ENCODE measurements around the gene GRIN2A.

Gene GRIN2A

GRCh38 chr16:10121491-10121890 is 60.7 kb downstream of the GRIN2A start:
- Histone ChIP-seq H3K4me3 (ENCODE audit: insufficient read depth, low read depth, low read length) (no peak overlapping the region), H3K27me3 (ENCODE audit: control insufficient read depth, insufficient read depth, low read length, poor library complexity, severe bottlenecking) (no peaks in the 10 kb centered on the region), H3K27ac (ENCODE audit: insufficient read depth, low read depth, low read length, poor library complexity, severe bottlenecking) (no peak overlapping the region), H3K36me3 (ENCODE audit: control insufficient read depth, insufficient read depth, low read length) (no peaks in the 10 kb centered on the region), H3K4me1 (ENCODE audit: control insufficient read depth, insufficient read depth, low read length) (peaks cover 14% of the 10 kb centered on the region), H3K9me3 (ENCODE audit: control insufficient read depth, low read length) (no peaks in the 10 kb centered on the region)
- WGBS, 2 experiments: 66 to 71% methylated on average over 2 of the region's 2 CpGs

- H3K9me3 ChIP-seq (ENCODE audit: control insufficient read depth, low read length): no peaks in the 10 kb centered on the region
- WGBS, 2 experiments: 91 to 93% methylated on average over 4 of the region's 4 CpGs
- no peaks in the 10 kb centered on the region for H3K27me3 ChIP-seq (ENCODE audit: control insufficient read depth, insufficient read depth, low read length, poor library complexity, severe bottlenecking)
- H3K4me1 ChIP-seq (ENCODE audit: control insufficient read depth, insufficient read depth, low read length): peaks cover 14% of the 10 kb centered on the region
- no peak overlapping the region for H3K4me3 ChIP-seq (ENCODE audit: insufficient read depth, low read depth, low read length)
- no peaks in the 10 kb centered on the region for H3K36me3 ChIP-seq (ENCODE audit: control insufficient read depth, insufficient read depth, low read length)
- no peak overlapping the region for H3K27ac ChIP-seq (ENCODE audit: insufficient read depth, low read depth, low read length, poor library complexity, severe bottlenecking)
Observed at GRCh38 chr16:10120953-10121352, 61.3 kb downstream of the GRIN2A start.

GRCh38 chr16:10114409-10114808 is 67.8 kb downstream of the GRIN2A start:
- H3K27ac ChIP-seq (ENCODE audit: insufficient read depth, low read depth, low read length, poor library complexity, severe bottlenecking): no peak overlapping the region

GRCh38 chr16:10113248-10113647 is 69.0 kb downstream of the GRIN2A start:
- 88 to 90% methylated on average over 7 of the region's 7 CpGs for WGBS, 2 experiments
- H3K27me3 ChIP-seq (ENCODE audit: control insufficient read depth, insufficient read depth, low read length, poor library complexity, severe bottlenecking): no peaks in the 10 kb centered on the region
- no peaks in the 10 kb centered on the region for H3K36me3 ChIP-seq (ENCODE audit: control insufficient read depth, insufficient read depth, low read length)
- no peaks in the 10 kb centered on the region for H3K4me1 ChIP-seq (ENCODE audit: control insufficient read depth, insufficient read depth, low read length)
- no peak overlapping the region for H3K4me3 ChIP-seq (ENCODE audit: insufficient read depth, low read depth, low read length)
- H3K9me3 ChIP-seq (ENCODE audit: control insufficient read depth, low read length): no peaks in the 10 kb centered on the region
- no peak overlapping the region for H3K27ac ChIP-seq (ENCODE audit: insufficient read depth, low read depth, low read length, poor library complexity, severe bottlenecking)

More at GRCh38 chr16:10114409-10114808, 67.8 kb downstream of the GRIN2A start:
- WGBS, 2 experiments: 86 to 92% methylated on average over 4 of the region's 4 CpGs
- Histone ChIP-seq H3K9me3 (ENCODE audit: control insufficient read depth, low read length) (no peaks in the 10 kb centered on the region), H3K4me1 (ENCODE audit: control insufficient read depth, insufficient read depth, low read length) (no peaks in the 10 kb centered on the region), H3K27me3 (ENCODE audit: control insufficient read depth, insufficient read depth, low read length, poor library complexity, severe bottlenecking) (no peaks in the 10 kb centered on the region), H3K36me3 (ENCODE audit: control insufficient read depth, insufficient read depth, low read length) (no peaks in the 10 kb centered on the region), H3K4me3 (ENCODE audit: insufficient read depth, low read depth, low read length) (no peak overlapping the region)

GRCh38 chr16:10112021-10112420 is 70.2 kb downstream of the GRIN2A start:
- H3K9me3 ChIP-seq (ENCODE audit: control insufficient read depth, low read length): no peaks in the 10 kb centered on the region
- H3K36me3 ChIP-seq (ENCODE audit: control insufficient read depth, insufficient read depth, low read length): no peaks in the 10 kb centered on the region
- no peaks in the 10 kb centered on the region for H3K27me3 ChIP-seq (ENCODE audit: control insufficient read depth, insufficient read depth, low read length, poor library complexity, severe bottlenecking)
- 90 to 96% methylated on average over 5 of the region's 5 CpGs for WGBS, 2 experiments
- no peak overlapping the region for H3K27ac ChIP-seq (ENCODE audit: insufficient read depth, low read depth, low read length, poor library complexity, severe bottlenecking)
- H3K4me1 ChIP-seq (ENCODE audit: control insufficient read depth, insufficient read depth, low read length): no peaks in the 10 kb centered on the region
- no peak overlapping the region for H3K4me3 ChIP-seq (ENCODE audit: insufficient read depth, low read depth, low read length)

GRCh38 chr16:10111156-10111761 is 71.0 kb downstream of the GRIN2A start:
- Histone ChIP-seq H3K9me3 (ENCODE audit: control insufficient read depth, low read length) (no peaks in the 10 kb centered on the region), H3K27me3 (ENCODE audit: control insufficient read depth, insufficient read depth, low read length, poor library complexity, severe bottlenecking) (no peaks in the 10 kb centered on the region), H3K36me3 (ENCODE audit: control insufficient read depth, insufficient read depth, low read length) (no peaks in the 10 kb centered on the region), H3K4me3 (ENCODE audit: insufficient read depth, low read depth, low read length) (no peak overlapping the region), H3K4me1 (ENCODE audit: control insufficient read depth, insufficient read depth, low read length) (no peaks in the 10 kb centered on the region), H3K27ac (ENCODE audit: insufficient read depth, low read depth, low read length, poor library complexity, severe bottlenecking) (no peak overlapping the region)
- 95% methylated on average over 26 of the region's 26 CpGs for WGBS, 2 experiments

- no peaks in the 10 kb centered on the region for H3K9me3 ChIP-seq (ENCODE audit: control insufficient read depth, low read length)
- H3K27ac ChIP-seq (ENCODE audit: insufficient read depth, low read depth, low read length, poor library complexity, severe bottlenecking): no peak overlapping the region
- H3K27me3 ChIP-seq (ENCODE audit: control insufficient read depth, insufficient read depth, low read length, poor library complexity, severe bottlenecking): no peaks in the 10 kb centered on the region
- H3K36me3 ChIP-seq (ENCODE audit: control insufficient read depth, insufficient read depth, low read length): no peaks in the 10 kb centered on the region
- 91% methylated on average over 4 of the region's 4 CpGs for WGBS, 2 experiments
- no peaks in the 10 kb centered on the region for H3K4me1 ChIP-seq (ENCODE audit: control insufficient read depth, insufficient read depth, low read length)
- no peak overlapping the region for H3K4me3 ChIP-seq (ENCODE audit: insufficient read depth, low read depth, low read length)
Observed at GRCh38 chr16:10110552-10110951, 71.7 kb downstream of the GRIN2A start.

GRCh38 chr16:10107081-10107480 is 75.1 kb downstream of the GRIN2A start:
- no peaks in the 10 kb centered on the region for H3K36me3 ChIP-seq (ENCODE audit: control insufficient read depth, insufficient read depth, low read length)
- H3K27me3 ChIP-seq (ENCODE audit: control insufficient read depth, insufficient read depth, low read length, poor library complexity, severe bottlenecking): no peaks in the 10 kb centered on the region
- H3K4me1 ChIP-seq (ENCODE audit: control insufficient read depth, insufficient read depth, low read length): no peaks in the 10 kb centered on the region
- no peak overlapping the region for H3K4me3 ChIP-seq (ENCODE audit: insufficient read depth, low read depth, low read length)
- H3K27ac ChIP-seq (ENCODE audit: insufficient read depth, low read depth, low read length, poor library complexity, severe bottlenecking): no peak overlapping the region
- 100% methylated on average over 1 of the region's 1 CpG; no CpG with 5 or more reads in 1 of the 2 experiments for WGBS, 2 experiments
- H3K9me3 ChIP-seq (ENCODE audit: control insufficient read depth, low read length): no peaks in the 10 kb centered on the region

- Histone ChIP-seq H3K27me3 (ENCODE audit: control insufficient read depth, insufficient read depth, low read length, poor library complexity, severe bottlenecking) (no peaks in the 10 kb centered on the region), H3K4me1 (ENCODE audit: control insufficient read depth, insufficient read depth, low read length) (no peaks in the 10 kb centered on the region), H3K9me3 (ENCODE audit: control insufficient read depth, low read length) (no peaks in the 10 kb centered on the region), H3K36me3 (ENCODE audit: control insufficient read depth, insufficient read depth, low read length) (no peaks in the 10 kb centered on the region), H3K27ac (ENCODE audit: insufficient read depth, low read depth, low read length, poor library complexity, severe bottlenecking) (no peak overlapping the region), H3K4me3 (ENCODE audit: insufficient read depth, low read depth, low read length) (no peak overlapping the region)
- WGBS, 2 experiments: 100% methylated on average over 1 of the region's 1 CpG; no CpG with 5 or more reads in 1 of the 2 experiments
Observed at GRCh38 chr16:10103700-10104099, 78.5 kb downstream of the GRIN2A start.

- Histone ChIP-seq H3K9me3 (ENCODE audit: control insufficient read depth, low read length) (no peaks in the 10 kb centered on the region), H3K27me3 (ENCODE audit: control insufficient read depth, insufficient read depth, low read length, poor library complexity, severe bottlenecking) (no peaks in the 10 kb centered on the region), H3K36me3 (ENCODE audit: control insufficient read depth, insufficient read depth, low read length) (no peaks in the 10 kb centered on the region), H3K4me1 (ENCODE audit: control insufficient read depth, insufficient read depth, low read length) (no peaks in the 10 kb centered on the region), H3K4me3 (ENCODE audit: insufficient read depth, low read depth, low read length) (no peak overlapping the region), H3K27ac (ENCODE audit: insufficient read depth, low read depth, low read length, poor library complexity, severe bottlenecking) (no peak overlapping the region)
Observed at GRCh38 chr16:10103118-10103517, 79.1 kb downstream of the GRIN2A start.

GRCh38 chr16:10100829-10101228 is 81.4 kb downstream of the GRIN2A start:
- H3K4me3 ChIP-seq (ENCODE audit: insufficient read depth, low read depth, low read length): no peak overlapping the region
- 80 to 83% methylated on average over 4 of the region's 4 CpGs for WGBS, 2 experiments
- no peaks in the 10 kb centered on the region for H3K9me3 ChIP-seq (ENCODE audit: control insufficient read depth, low read length)
- no peak overlapping the region for H3K27ac ChIP-seq (ENCODE audit: insufficient read depth, low read depth, low read length, poor library complexity, severe bottlenecking)
- no peaks in the 10 kb centered on the region for H3K36me3 ChIP-seq (ENCODE audit: control insufficient read depth, insufficient read depth, low read length)
- no peaks in the 10 kb centered on the region for H3K4me1 ChIP-seq (ENCODE audit: control insufficient read depth, insufficient read depth, low read length)
- H3K27me3 ChIP-seq (ENCODE audit: control insufficient read depth, insufficient read depth, low read length, poor library complexity, severe bottlenecking): no peaks in the 10 kb centered on the region

Measured in ectodermal cell (in vitro differentiated cells).